Stomach (tissue), 4 donors: ENCODE results near the gene PTPRG.
A peak's percentile ranks its signal among the peaks of the same experiment; 100 is the strongest.

Source experiments
- EP300 ChIP-seq: sonication (generic); formaldehyde crosslinking; IDR thresholded peaks from one replicate; pipeline ENCODE4 v1.6.1; 2017; ENCODE audit warnings: antibody characterized with exemption
- POLR2A ChIP-seq, 4 donors: fragments of 450-650 bp; IDR thresholded peaks; one replicate each; pipeline ENCODE4 v1.6.1; 2016; ENCODE audit warnings: antibody characterized with exemption in 4 of 4, control low read depth in 2 of 4, mild to moderate bottlenecking in 1 of 4, moderate library complexity in 1 of 4
- TF ChIP-seq, protein P1 (sequence below), 7 experiments: fragments of 450-650 bp in 4 of 7; fragments of 200-600 bp in 3 of 7; sonication (generic) in 3 of 7; IDR thresholded peaks; one replicate each; pipeline ENCODE4 v1.5.1; 2016 to 2019; ENCODE audit warnings: antibody characterized with exemption in 7 of 7, control low read depth in 2 of 7, mild to moderate bottlenecking in 1 of 7

DNA sequence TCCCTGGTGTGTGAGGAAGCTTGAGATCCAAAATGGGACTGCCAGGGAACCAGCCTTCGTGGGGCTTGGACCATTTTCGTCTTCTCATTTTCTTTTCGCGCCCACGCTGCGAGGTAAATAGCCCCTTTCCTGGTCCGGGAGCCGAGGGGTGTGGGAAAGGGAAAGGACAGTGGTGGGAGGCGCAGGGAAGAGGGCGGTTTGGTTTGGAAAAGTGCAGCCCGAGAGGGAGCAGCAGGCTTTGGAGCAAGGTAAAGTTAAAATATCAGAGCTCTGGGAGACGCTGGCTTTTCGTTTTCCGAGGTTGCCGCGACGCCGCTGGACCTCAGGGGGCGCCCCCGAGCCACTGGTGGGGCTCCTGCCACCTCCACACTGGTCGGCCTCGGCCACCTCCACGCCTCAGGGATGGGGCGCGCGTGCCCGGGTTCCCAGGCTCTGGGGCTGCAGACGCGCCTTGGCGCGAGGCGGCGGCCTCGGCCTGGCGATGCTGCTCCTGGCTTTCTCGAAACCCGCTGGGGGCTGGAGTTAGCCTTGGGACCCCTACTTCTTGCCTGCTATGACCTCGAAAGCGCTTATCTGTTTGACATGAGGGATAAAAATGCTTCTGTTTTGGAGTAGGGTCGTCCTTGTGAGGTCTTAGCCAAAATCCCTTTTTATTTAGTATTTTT, 3.2 kb downstream of the PTPRG start:
- TF ChIP-seq, protein P1, sequence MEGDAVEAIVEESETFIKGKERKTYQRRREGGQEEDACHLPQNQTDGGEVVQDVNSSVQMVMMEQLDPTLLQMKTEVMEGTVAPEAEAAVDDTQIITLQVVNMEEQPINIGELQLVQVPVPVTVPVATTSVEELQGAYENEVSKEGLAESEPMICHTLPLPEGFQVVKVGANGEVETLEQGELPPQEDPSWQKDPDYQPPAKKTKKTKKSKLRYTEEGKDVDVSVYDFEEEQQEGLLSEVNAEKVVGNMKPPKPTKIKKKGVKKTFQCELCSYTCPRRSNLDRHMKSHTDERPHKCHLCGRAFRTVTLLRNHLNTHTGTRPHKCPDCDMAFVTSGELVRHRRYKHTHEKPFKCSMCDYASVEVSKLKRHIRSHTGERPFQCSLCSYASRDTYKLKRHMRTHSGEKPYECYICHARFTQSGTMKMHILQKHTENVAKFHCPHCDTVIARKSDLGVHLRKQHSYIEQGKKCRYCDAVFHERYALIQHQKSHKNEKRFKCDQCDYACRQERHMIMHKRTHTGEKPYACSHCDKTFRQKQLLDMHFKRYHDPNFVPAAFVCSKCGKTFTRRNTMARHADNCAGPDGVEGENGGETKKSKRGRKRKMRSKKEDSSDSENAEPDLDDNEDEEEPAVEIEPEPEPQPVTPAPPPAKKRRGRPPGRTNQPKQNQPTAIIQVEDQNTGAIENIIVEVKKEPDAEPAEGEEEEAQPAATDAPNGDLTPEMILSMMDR (IDR thresholded peaks at IDR 0.05) = peak in 5 of 7 experiments; percentile 27 to 75 (median 67)
- TF ChIP-seq POLR2A (IDR thresholded peaks at IDR 0.05) = no peak
- TF ChIP-seq EP300 = no peak
